H1 (cell line): ENCODE measurements around the gene NR4A1. TPM values are rescaled to one million over a fixed set of nuclear protein-coding genes. Genes with fewer than 3 reads are reported as not detected.

Experiments
- CEBPB ChIP-seq: IDR thresholded peaks from 2 replicates; pipeline ENCODE4 v1.6.1; 2012; ENCODE audit warnings: low read depth, low read length
- EGR1 ChIP-seq: IDR thresholded peaks from 2 replicates; pipeline ENCODE4 v1.6.1; 2011; ENCODE audit warnings: low read depth, low read length, borderline replicate concordance
- JUN ChIP-seq: IDR thresholded peaks from 2 replicates; pipeline ENCODE4 v1.6.1; 2011; ENCODE audit warnings: low read depth, mild to moderate bottlenecking, improper control_type of control experiment, low read length
- RAD21 ChIP-seq, 2 experiments: IDR thresholded peaks in 1 of 2; conservative IDR thresholded peaks in 1 of 2; 2 replicates each; pipeline ENCODE4 v1.6.1; 2011; ENCODE audit warnings: low read depth in 2 of 2, low read length in 2 of 2, improper control_type of control experiment in 1 of 2, inconsistent platforms in 1 of 2, mild to moderate bottlenecking in 1 of 2, moderate library complexity in 1 of 2
- RFX5 ChIP-seq: IDR thresholded peaks from 2 replicates; pipeline ENCODE4 v1.6.1; 2011; ENCODE audit warnings: low read depth, low read length, improper control_type of control experiment, borderline replicate concordance
- TCF12 ChIP-seq: IDR thresholded peaks from 2 replicates; pipeline ENCODE4 v1.6.1; 2011; ENCODE audit warnings: low read depth, mild to moderate bottlenecking, low read length
- polyA plus RNA-seq, 7 experiments: library from polyadenylated mRNA; depleted of rRNA in 3 of 7; stranded (reverse) in 5 of 7; unstranded in 2 of 7; fragments of >200 nt in 5 of 7; fragments of 200-250 nt in 2 of 7; gene quantifications; 1 replicate in 5 of 7; 2 replicates in 1 of 7; 4 replicates in 1 of 7; pipeline versions ENCODE4 v1.2.1 to v1.2.3, GENCODE V29; 2011 to 2013; ENCODE audit warnings: missing spikeins in 2 of 7, mixed read lengths in 2 of 7
- total RNA-seq: library from RNA; stranded (reverse); fragmentation: NEBNext Ultra II Directional; extraction: Animal tissue kit (Norgen Biotek cat#: 25700); gene quantifications from 2 replicates; pipeline ENCODE4 v1.2.1, GENCODE V29; 2021
- TF ChIP-seq, protein P1 (sequence below): fragments of 300-600 bp; sonication (generic); IDR thresholded peaks from 2 replicates; pipeline ENCODE4 v1.7.1; 2012; ENCODE audit warnings: low read length, moderate library complexity, mild to moderate bottlenecking, inconsistent platforms; ENCODE audit not compliant: insufficient replicate concordance

Gene NR4A1
- total and polyA plus RNA-seq, 2 of the 8 experiments (the other 6 are each of a cell fraction or from before 2014, with no cell fraction given) = 18.7 to 23.3 TPM

DNA sequence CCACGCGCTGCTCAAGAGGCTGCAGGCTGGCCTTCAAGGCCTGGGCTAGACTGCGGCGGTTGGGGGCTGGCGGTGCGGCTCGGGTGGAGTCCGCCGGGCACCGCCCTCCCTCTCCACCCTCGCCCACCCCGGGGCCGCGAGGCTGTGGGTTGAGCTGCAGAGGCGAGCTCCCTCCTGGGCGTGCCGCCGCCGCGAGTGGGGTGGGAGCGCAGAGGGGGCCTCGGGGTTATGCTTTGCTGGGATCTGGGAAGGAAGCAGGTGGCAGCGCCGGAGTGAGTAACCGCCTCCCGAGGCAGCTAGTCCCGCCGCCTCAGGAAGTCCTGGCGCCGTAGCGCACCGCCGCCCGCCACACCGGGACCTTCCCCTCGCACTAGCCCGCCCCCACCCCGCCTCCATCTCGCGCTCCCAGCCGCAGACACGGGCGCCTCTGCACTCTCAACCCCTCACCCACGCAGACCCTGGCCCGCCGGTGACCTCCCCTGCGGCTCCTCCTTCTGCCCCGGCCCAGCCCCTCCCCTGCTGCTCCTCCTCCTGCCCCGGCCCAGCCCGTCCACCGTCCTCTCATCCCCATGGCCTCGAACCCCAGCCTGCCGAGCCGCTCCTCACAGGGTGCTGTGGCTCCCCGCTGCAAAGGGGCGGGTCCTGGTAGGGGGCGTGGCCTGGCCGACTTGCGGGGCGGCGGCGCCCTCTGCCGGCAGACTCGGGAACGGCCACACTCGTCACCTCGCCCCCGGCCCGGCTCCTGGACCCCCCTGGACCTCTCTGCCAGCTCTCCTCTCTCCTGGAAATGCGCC lies 27.9 kb upstream of the NR4A1 start (continued):
- TF ChIP-seq RFX5 (no peak), JUN (no peak), TCF12 (no peak), CEBPB (no peak), RAD21 (IDR thresholded peaks at IDR 0.05 in 1 of 2, conservative IDR thresholded peaks at IDR 0.05 in 1 of 2; ENCODE audit: low read depth in 2 of 2, low read length in 2 of 2) (peak; percentile 86 to 89), EGR1 (no peak; the same call in 1 of the 2 replicates)
- TF ChIP-seq, protein P1, sequence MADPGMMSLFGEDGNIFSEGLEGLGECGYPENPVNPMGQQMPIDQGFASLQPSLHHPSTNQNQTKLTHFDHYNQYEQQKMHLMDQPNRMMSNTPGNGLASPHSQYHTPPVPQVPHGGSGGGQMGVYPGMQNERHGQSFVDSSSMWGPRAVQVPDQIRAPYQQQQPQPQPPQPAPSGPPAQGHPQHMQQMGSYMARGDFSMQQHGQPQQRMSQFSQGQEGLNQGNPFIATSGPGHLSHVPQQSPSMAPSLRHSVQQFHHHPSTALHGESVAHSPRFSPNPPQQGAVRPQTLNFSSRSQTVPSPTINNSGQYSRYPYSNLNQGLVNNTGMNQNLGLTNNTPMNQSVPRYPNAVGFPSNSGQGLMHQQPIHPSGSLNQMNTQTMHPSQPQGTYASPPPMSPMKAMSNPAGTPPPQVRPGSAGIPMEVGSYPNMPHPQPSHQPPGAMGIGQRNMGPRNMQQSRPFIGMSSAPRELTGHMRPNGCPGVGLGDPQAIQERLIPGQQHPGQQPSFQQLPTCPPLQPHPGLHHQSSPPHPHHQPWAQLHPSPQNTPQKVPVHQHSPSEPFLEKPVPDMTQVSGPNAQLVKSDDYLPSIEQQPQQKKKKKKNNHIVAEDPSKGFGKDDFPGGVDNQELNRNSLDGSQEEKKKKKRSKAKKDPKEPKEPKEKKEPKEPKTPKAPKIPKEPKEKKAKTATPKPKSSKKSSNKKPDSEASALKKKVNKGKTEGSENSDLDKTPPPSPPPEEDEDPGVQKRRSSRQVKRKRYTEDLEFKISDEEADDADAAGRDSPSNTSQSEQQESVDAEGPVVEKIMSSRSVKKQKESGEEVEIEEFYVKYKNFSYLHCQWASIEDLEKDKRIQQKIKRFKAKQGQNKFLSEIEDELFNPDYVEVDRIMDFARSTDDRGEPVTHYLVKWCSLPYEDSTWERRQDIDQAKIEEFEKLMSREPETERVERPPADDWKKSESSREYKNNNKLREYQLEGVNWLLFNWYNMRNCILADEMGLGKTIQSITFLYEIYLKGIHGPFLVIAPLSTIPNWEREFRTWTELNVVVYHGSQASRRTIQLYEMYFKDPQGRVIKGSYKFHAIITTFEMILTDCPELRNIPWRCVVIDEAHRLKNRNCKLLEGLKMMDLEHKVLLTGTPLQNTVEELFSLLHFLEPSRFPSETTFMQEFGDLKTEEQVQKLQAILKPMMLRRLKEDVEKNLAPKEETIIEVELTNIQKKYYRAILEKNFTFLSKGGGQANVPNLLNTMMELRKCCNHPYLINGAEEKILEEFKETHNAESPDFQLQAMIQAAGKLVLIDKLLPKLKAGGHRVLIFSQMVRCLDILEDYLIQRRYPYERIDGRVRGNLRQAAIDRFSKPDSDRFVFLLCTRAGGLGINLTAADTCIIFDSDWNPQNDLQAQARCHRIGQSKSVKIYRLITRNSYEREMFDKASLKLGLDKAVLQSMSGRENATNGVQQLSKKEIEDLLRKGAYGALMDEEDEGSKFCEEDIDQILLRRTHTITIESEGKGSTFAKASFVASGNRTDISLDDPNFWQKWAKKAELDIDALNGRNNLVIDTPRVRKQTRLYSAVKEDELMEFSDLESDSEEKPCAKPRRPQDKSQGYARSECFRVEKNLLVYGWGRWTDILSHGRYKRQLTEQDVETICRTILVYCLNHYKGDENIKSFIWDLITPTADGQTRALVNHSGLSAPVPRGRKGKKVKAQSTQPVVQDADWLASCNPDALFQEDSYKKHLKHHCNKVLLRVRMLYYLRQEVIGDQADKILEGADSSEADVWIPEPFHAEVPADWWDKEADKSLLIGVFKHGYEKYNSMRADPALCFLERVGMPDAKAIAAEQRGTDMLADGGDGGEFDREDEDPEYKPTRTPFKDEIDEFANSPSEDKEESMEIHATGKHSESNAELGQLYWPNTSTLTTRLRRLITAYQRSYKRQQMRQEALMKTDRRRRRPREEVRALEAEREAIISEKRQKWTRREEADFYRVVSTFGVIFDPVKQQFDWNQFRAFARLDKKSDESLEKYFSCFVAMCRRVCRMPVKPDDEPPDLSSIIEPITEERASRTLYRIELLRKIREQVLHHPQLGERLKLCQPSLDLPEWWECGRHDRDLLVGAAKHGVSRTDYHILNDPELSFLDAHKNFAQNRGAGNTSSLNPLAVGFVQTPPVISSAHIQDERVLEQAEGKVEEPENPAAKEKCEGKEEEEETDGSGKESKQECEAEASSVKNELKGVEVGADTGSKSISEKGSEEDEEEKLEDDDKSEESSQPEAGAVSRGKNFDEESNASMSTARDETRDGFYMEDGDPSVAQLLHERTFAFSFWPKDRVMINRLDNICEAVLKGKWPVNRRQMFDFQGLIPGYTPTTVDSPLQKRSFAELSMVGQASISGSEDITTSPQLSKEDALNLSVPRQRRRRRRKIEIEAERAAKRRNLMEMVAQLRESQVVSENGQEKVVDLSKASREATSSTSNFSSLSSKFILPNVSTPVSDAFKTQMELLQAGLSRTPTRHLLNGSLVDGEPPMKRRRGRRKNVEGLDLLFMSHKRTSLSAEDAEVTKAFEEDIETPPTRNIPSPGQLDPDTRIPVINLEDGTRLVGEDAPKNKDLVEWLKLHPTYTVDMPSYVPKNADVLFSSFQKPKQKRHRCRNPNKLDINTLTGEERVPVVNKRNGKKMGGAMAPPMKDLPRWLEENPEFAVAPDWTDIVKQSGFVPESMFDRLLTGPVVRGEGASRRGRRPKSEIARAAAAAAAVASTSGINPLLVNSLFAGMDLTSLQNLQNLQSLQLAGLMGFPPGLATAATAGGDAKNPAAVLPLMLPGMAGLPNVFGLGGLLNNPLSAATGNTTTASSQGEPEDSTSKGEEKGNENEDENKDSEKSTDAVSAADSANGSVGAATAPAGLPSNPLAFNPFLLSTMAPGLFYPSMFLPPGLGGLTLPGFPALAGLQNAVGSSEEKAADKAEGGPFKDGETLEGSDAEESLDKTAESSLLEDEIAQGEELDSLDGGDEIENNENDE = no peak
